Type B pancreatic cell (in vitro differentiated cells): ENCODE data around the gene GRB10. TPM values are rescaled to one million over a fixed set of nuclear protein-coding genes. Genes with fewer than 3 reads are reported as not detected.

Source experiments
- DNase-seq: peaks from one replicate; pipeline ENCODE4 v3.0.0; 2021; ENCODE audit warnings: mixed read lengths; ENCODE audit not compliant: unreplicated experiment; ENCODE audit errors: extremely low spot score
- H3K27ac Mint-ChIP-seq: 2 replicates; pipeline ENCODE4 v1.8.0; 2021; ENCODE audit warnings: mild to moderate bottlenecking, mixed read lengths
- H3K27me3 Mint-ChIP-seq: 2 replicates; pipeline ENCODE4 v1.8.0; 2021; ENCODE audit warnings: mixed read lengths
- H3K36me3 Mint-ChIP-seq: 2 replicates; pipeline ENCODE4 v1.8.0; 2021; ENCODE audit warnings: mixed read lengths
- H3K4me1 Mint-ChIP-seq: one replicate; pipeline ENCODE4 v1.8.0; 2021; ENCODE audit warnings: mixed read lengths; ENCODE audit not compliant: unreplicated experiment
- H3K4me3 Mint-ChIP-seq: 2 replicates; pipeline ENCODE4 v1.8.0; 2021; ENCODE audit warnings: mild to moderate bottlenecking, mixed read lengths
- H3K9me3 Mint-ChIP-seq: 2 replicates; pipeline ENCODE4 v1.8.0; 2021; ENCODE audit warnings: mixed read lengths
- total RNA-seq: library from RNA; stranded (reverse); gene quantifications from 2 replicates; pipeline ENCODE4 v1.2.1, GENCODE V29; 2021; ENCODE audit warnings: low replicate concordance
- TF ChIP-seq, protein P1 (sequence below): fragments of 200-600 bp; sonication (generic); conservative IDR thresholded peaks from 2 replicates; pipeline ENCODE4 v1.5.0; 2021; ENCODE audit warnings: antibody characterized with exemption, mild to moderate bottlenecking

GRB10 gene
- total RNA-seq, 1 donor from 2014 or later, result 42.3 TPM

DNA sequence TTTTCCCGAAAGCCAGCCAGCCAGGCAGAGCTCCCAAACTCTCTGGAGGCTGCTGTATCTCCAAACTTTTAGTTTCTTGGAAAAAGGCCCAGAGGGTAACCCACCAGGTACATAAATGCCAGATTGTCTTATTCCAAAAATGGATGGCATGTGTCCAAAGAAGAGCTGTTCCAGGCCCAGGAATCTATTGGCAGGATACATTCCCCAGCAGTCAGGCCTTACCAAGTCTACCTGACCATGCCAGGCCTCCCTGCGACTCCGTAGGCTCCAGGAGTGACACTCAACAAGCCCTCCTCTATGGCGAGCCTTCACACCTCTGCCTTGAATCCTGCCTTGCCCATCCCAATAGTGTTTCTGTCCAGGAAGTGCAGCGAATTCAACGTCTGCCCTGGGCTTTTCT is 95.6 kb downstream of the GRB10 start:
- Mint-ChIP-seq H3K27ac (no peak overlapping the region), H3K36me3 (peaks cover 12% of the 10 kb centered on the region), H3K27me3 (no peaks in the 10 kb centered on the region), H3K9me3 (peaks cover 4% of the 10 kb centered on the region), H3K4me3 (no peak overlapping the region), H3K4me1 (peaks cover 13% of the 10 kb centered on the region)
- TF ChIP-seq, protein P1, sequence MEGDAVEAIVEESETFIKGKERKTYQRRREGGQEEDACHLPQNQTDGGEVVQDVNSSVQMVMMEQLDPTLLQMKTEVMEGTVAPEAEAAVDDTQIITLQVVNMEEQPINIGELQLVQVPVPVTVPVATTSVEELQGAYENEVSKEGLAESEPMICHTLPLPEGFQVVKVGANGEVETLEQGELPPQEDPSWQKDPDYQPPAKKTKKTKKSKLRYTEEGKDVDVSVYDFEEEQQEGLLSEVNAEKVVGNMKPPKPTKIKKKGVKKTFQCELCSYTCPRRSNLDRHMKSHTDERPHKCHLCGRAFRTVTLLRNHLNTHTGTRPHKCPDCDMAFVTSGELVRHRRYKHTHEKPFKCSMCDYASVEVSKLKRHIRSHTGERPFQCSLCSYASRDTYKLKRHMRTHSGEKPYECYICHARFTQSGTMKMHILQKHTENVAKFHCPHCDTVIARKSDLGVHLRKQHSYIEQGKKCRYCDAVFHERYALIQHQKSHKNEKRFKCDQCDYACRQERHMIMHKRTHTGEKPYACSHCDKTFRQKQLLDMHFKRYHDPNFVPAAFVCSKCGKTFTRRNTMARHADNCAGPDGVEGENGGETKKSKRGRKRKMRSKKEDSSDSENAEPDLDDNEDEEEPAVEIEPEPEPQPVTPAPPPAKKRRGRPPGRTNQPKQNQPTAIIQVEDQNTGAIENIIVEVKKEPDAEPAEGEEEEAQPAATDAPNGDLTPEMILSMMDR, result no peak
- DNase-seq, result no peak

DNA sequence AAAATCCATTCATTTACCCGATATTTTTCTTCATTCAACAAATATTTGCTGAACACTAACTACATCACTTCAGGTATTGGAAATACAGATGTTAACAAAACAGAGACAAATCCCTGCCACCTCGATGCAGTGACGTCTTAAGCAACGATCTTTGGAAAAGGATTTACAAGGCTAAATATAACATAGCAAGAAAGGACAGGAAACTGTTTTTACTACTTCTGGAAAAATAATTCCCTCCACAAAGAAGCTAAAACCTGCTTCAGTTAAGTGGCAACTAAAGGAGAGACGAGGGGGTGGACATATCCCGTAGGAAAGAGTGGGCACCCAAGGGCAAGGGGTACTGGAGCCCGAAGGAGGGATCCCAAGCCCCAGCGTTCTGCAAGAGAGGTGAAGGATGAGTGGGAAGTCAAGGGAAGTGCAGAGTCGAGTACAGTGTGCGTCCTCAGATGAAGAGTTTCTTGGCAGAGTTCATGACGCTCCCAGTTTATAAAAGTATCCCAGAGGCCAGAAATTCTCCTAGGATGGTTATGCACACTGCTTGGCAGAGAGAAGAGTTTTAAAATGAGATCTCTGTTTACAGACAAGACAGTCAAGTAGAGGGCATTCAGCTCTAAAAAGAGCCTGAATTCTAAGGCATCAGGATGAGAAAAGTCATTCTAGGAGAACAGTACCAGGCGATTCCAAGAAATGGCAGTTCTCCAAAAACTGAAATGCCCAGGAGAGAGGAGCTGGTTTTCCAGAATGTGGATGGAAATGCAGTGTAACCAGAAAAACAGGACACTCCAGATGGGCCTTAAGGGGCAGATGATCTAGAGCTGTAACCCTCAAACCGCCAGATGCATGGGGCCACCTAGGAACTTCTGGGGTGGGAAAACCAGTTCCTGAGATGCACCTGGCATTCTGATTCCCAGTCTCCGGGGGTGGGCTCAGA is 97.3 kb downstream of the GRB10 start:
- H3K27me3 Mint-ChIP-seq, result no peaks in the 10 kb centered on the region
- H3K27ac Mint-ChIP-seq, result peak overlapping the region; percentile 24
- DNase-seq, result no peak
- H3K36me3 Mint-ChIP-seq, result peaks cover 12% of the 10 kb centered on the region
- H3K9me3 Mint-ChIP-seq, result peaks cover 4% of the 10 kb centered on the region
- H3K4me3 Mint-ChIP-seq, result no peak overlapping the region
- peaks cover 13% of the 10 kb centered on the region for H3K4me1 Mint-ChIP-seq
- TF ChIP-seq, protein P1, result no peak

DNA sequence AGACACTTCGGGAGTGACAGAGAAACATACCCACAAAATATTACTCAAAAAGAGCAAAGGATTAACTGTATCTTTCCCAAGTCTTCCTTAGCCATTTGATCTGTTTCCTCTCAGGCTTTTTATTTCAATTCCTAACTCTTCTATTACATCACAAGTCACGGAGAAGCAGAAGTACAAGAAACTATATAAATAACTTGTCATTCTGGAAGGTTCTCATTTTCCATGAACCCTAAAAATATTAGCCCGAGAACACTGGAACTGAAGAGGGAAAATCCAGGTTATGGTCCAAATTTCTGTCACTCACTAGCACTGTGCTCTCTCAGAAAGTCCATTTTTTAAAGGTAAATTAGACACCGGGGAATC is 98.0 kb downstream of the GRB10 start:
- peaks cover 13% of the 10 kb centered on the region for H3K4me1 Mint-ChIP-seq
- TF ChIP-seq, protein P1, result no peak

DNA sequence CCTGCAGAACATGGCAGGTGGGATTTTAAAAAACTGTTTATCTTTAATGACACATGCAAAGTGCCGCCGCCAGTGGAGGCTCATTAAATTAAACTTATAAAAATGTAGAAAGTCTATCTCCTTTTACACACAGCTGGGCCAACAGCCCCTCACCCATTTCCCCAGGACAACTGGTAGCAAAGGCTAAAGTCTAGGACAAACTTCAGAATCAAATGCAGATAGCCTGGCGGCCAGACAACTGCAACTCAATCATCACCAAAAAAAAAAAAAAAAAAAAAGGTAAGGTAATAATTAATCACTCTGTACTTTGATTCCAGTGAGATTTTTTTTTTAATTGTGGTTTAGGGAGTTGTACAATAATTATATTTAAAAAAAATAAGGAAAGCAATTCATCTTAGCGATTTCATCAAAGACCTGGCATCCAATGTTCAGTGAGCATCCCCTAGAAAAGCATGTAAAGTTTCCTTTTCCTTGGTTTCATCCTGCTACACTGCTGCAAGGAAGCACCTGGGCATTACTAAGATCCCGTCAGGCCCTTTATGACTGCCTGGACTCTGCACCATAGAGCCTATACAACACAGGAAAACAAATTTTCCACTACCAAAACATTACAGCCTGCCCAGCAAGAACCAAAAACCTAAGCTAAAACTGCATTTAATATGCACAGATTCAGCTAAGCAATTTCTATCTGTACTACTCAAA is 98.5 kb downstream of the GRB10 start:
- Mint-ChIP-seq H3K9me3 (peaks cover 4% of the 10 kb centered on the region), H3K27me3 (no peaks in the 10 kb centered on the region), H3K36me3 (peaks cover 12% of the 10 kb centered on the region), H3K4me3 (no peak overlapping the region), H3K27ac (no peak overlapping the region), H3K4me1 (peaks cover 16% of the 10 kb centered on the region)
- DNase-seq, result no peak
- TF ChIP-seq, protein P1, result no peak

More for the DNA sequence above, 98.0 kb downstream of the GRB10 start:
- Mint-ChIP-seq H3K4me3 (no peak overlapping the region), H3K36me3 (peaks cover 12% of the 10 kb centered on the region), H3K9me3 (peaks cover 4% of the 10 kb centered on the region), H3K27ac (no peak overlapping the region), H3K27me3 (no peaks in the 10 kb centered on the region)
- DNase-seq, result no peak

DNA sequence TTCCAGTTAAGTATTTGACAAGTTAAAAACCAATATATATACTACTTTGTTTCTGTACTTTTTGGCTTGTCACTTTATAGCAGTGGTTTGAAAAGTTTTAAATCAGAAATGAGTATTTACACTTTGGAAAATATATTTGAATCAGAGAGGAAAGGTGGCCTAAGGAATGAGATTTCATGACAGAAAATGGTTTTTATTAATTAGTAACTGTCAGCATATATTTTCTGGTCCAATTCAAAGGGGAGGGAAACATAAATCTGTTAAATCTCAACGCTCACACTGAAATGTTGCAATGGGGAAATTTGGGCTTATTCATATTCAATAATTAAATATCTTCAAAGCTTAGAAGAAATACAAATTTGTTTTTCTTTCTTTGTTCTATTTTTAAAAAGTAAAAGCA is 100.1 kb downstream of the GRB10 start:
- peaks cover 12% of the 10 kb centered on the region for H3K4me1 Mint-ChIP-seq
- no peak for DNase-seq
- TF ChIP-seq, protein P1, result no peak
- no peak overlapping the region for H3K4me3 Mint-ChIP-seq
- peaks cover 4% of the 10 kb centered on the region for H3K9me3 Mint-ChIP-seq
- peaks cover 10% of the 10 kb centered on the region for H3K36me3 Mint-ChIP-seq
- H3K27ac Mint-ChIP-seq, result no peak overlapping the region
- no peaks in the 10 kb centered on the region for H3K27me3 Mint-ChIP-seq
